Measurements from ENCODE around the gene NPB.

- no peak for TF ChIP-seq GATA3 (IDR thresholded peaks at IDR 0.05; ENCODE audit: low read depth, low read length)
- TF ChIP-seq GATA2 (IDR thresholded peaks at IDR 0.05; ENCODE audit: low read depth, low read length) = no peak
Observed at GRCh38 chr17:81933178-81933699, 31.2 kb downstream of the NPB start.

Data from SH-SY5Y (cell line).